H9 (cell line): Measurements from ENCODE around the gene GPS1. TPM values are rescaled to one million over a fixed set of nuclear protein-coding genes. Genes with fewer than 3 reads are reported as not detected.
A peak's percentile ranks its signal among the peaks of the same experiment; 100 is the strongest.

Source experiments
- DNase-seq: peaks from one replicate; pipeline ENCODE4 v3.0.0-alpha.2; 2017
- H2AFZ ChIP-seq: one replicate; pipeline ENCODE4 v1.6.1; 2013; ENCODE audit warnings: mild to moderate bottlenecking, low read length, control low read depth, moderate library complexity
- H2AK5ac ChIP-seq: 2 replicates; pipeline ENCODE4 v1.6.1; 2013; ENCODE audit warnings: low read length, control low read depth, mixed read lengths; ENCODE audit not compliant: insufficient read length
- H2BK120ac ChIP-seq: one replicate; pipeline ENCODE4 v1.6.1; 2013; ENCODE audit warnings: low read depth, mild to moderate bottlenecking, low read length, control low read depth, inconsistent platforms; ENCODE audit not compliant: poor library complexity, severe bottlenecking
- H2BK12ac ChIP-seq: 2 replicates; pipeline ENCODE4 v1.6.1; 2013; ENCODE audit warnings: low read length, control low read depth, mixed read lengths, low read depth; ENCODE audit not compliant: insufficient read length
- H2BK15ac ChIP-seq: 2 replicates; pipeline ENCODE4 v1.6.1; 2013; ENCODE audit warnings: low read depth, low read length, control low read depth
- H2BK20ac ChIP-seq: one replicate; pipeline ENCODE4 v1.6.1; 2013; ENCODE audit warnings: low read depth, mild to moderate bottlenecking, low read length, control low read depth, inconsistent platforms; ENCODE audit not compliant: poor library complexity, severe bottlenecking
- H2BK5ac ChIP-seq: 2 replicates; pipeline ENCODE4 v1.6.1; 2013; ENCODE audit warnings: low read length, control low read depth, mixed read lengths; ENCODE audit not compliant: insufficient read length
- H3K14ac ChIP-seq: 2 replicates; pipeline ENCODE4 v1.6.1; 2013; ENCODE audit warnings: low read length, control low read depth; ENCODE audit not compliant: insufficient read depth
- H3K18ac ChIP-seq: 2 replicates; pipeline ENCODE4 v1.6.1; 2013; ENCODE audit warnings: low read depth, mild to moderate bottlenecking, mixed read lengths, low read length, control low read depth; ENCODE audit not compliant: insufficient read length
- H3K23ac ChIP-seq: 2 replicates; pipeline ENCODE4 v1.6.1; 2013; ENCODE audit warnings: low read length, control low read depth, mixed read lengths, low read depth; ENCODE audit not compliant: insufficient read length
- H3K23me2 ChIP-seq: 2 replicates; pipeline ENCODE4 v1.6.1; 2013; ENCODE audit warnings: low read depth, mild to moderate bottlenecking, mixed read lengths, low read length, control low read depth; ENCODE audit not compliant: insufficient read length, poor library complexity, severe bottlenecking
- H3K27ac ChIP-seq: 2 replicates; pipeline ENCODE4 v1.5.1; 2013; ENCODE audit warnings: low read length, control low read depth, mixed read lengths, low read depth; ENCODE audit not compliant: insufficient read length
- H3K27me3 ChIP-seq: 2 replicates; pipeline ENCODE4 v1.6.1; 2013; ENCODE audit warnings: low read length, control low read depth, inconsistent platforms; ENCODE audit not compliant: insufficient read depth
- H3K4ac ChIP-seq: 2 replicates; pipeline ENCODE4 v1.6.1; 2013; ENCODE audit warnings: low read depth, mild to moderate bottlenecking, control low read depth, inconsistent platforms, low read length, moderate library complexity
- H3K4me1 ChIP-seq: 2 replicates; pipeline ENCODE4 v1.6.1; 2013; ENCODE audit warnings: low read length, control low read depth, inconsistent platforms; ENCODE audit not compliant: insufficient read depth
- H3K4me2 ChIP-seq: 2 replicates; pipeline ENCODE4 v1.6.1; 2013; ENCODE audit warnings: low read length, control low read depth, mixed read lengths; ENCODE audit not compliant: insufficient read length, insufficient read depth
- H3K56ac ChIP-seq: 2 replicates; pipeline ENCODE4 v1.6.1; 2013; ENCODE audit warnings: low read depth, mild to moderate bottlenecking, mixed read lengths, low read length, control low read depth; ENCODE audit not compliant: insufficient read length
- H3K79me1 ChIP-seq: 2 replicates; pipeline ENCODE4 v1.6.1; 2013; ENCODE audit warnings: low read depth, mild to moderate bottlenecking, moderate library complexity, low read length, control low read depth, inconsistent platforms; ENCODE audit not compliant: insufficient read depth, poor library complexity, severe bottlenecking
- H3K79me2 ChIP-seq: 2 replicates; pipeline ENCODE4 v1.6.1; 2013; ENCODE audit warnings: low read length, control low read depth, inconsistent platforms; ENCODE audit not compliant: insufficient read depth
- H3K9ac ChIP-seq: 2 replicates; pipeline ENCODE4 v1.6.1; 2013; ENCODE audit warnings: low read length, control low read depth, mixed read lengths; ENCODE audit not compliant: insufficient read length; ENCODE audit errors: extremely low read depth
- H3K9me3 ChIP-seq: one replicate; pipeline ENCODE4 v1.6.1; 2013; ENCODE audit warnings: low read depth, low read length, inconsistent platforms; ENCODE audit not compliant: control insufficient read depth
- H3T11ph ChIP-seq: one replicate; pipeline ENCODE4 v1.6.1; 2013; ENCODE audit warnings: mild to moderate bottlenecking, low read length, control low read depth, inconsistent platforms
- H4K20me1 ChIP-seq: one replicate; pipeline ENCODE4 v1.6.1; 2013; ENCODE audit not compliant: control insufficient read depth, insufficient read length, insufficient read depth
- H4K5ac ChIP-seq: 2 replicates; pipeline ENCODE4 v1.6.1; 2013; ENCODE audit warnings: low read depth, mild to moderate bottlenecking, mixed read lengths, low read length, control low read depth; ENCODE audit not compliant: insufficient read length
- H4K8ac ChIP-seq: replicated peaks from 2 replicates; pipeline ENCODE4 v1.6.1; 2013; ENCODE audit warnings: low read length, control low read depth, mixed read lengths, low read depth; ENCODE audit not compliant: insufficient read length
- H4K91ac ChIP-seq: 2 replicates; pipeline ENCODE4 v1.6.1; 2013; ENCODE audit warnings: low read depth, mild to moderate bottlenecking, moderate library complexity, mixed read lengths, low read length, control low read depth; ENCODE audit not compliant: insufficient read length
- H3K27ac Mint-ChIP-seq, 3 experiments: 2 replicates in 2 of 3; 3 replicates in 1 of 3; pipeline ENCODE4 v1.8.0; 2020 to 2021; ENCODE audit warnings: mixed read lengths in 3 of 3, mild to moderate bottlenecking in 1 of 3, moderate library complexity in 1 of 3
- H3K27me3 Mint-ChIP-seq: 2 replicates; pipeline ENCODE4 v1.8.0; 2021; ENCODE audit warnings: low read depth, mild to moderate bottlenecking, moderate library complexity, mixed read lengths
- H3K36me3 Mint-ChIP-seq, 3 experiments: 2 replicates in 2 of 3; 3 replicates in 1 of 3; pipeline ENCODE4 v1.8.0; 2020 to 2021; ENCODE audit warnings: low read depth in 3 of 3, mixed read lengths in 3 of 3; ENCODE audit not compliant: insufficient read depth in 1 of 3
- H3K4me1 Mint-ChIP-seq, 2 experiments: 2 replicates each; pipeline ENCODE4 v1.8.0; 2020; ENCODE audit warnings: mixed read lengths in 2 of 2
- H3K4me3 Mint-ChIP-seq, 2 experiments: 2 replicates in 1 of 2; 3 replicates in 1 of 2; pipeline ENCODE4 v1.8.0; 2020 to 2021; ENCODE audit warnings: mild to moderate bottlenecking in 2 of 2, mixed read lengths in 2 of 2, moderate library complexity in 1 of 2
- H3K9me3 Mint-ChIP-seq, 2 experiments: 2 replicates in 1 of 2; 3 replicates in 1 of 2; pipeline ENCODE4 v1.8.0; 2020; ENCODE audit warnings: mild to moderate bottlenecking in 2 of 2, mixed read lengths in 2 of 2, moderate library complexity in 1 of 2
- CTCF ChIP-seq: fragments of 200-600 bp; sonication (generic); conservative IDR thresholded peaks from 3 replicates; pipeline ENCODE4 v1.8.0; 2021; ENCODE audit warnings: antibody characterized with exemption, mild to moderate bottlenecking
- WGBS: extraction: QIAGEN DNeasy Blood & Tissue Kit; methylation state at CpG from one replicate; pipeline ENCODE4 v1.1.7; 2013; ENCODE audit warnings: missing lambda C conversion rate, low lambda C conversion rate, mixed read lengths; ENCODE audit not compliant: insufficient read length; ENCODE audit errors: extremely low coverage; 5-methylcytosine and 5-hydroxymethylcytosine counted together
- total RNA-seq: library from RNA; stranded (reverse); gene quantifications from 2 replicates; pipeline ENCODE4 v1.2.1, GENCODE V29; 2021

Gene GPS1
- total RNA-seq, 1 experiment from 2014 or later = 164 TPM

GRCh38 chr17:82100502-82101298, 49.0 kb downstream of the GPS1 start:
- Mint-ChIP-seq H3K4me3 (peak overlapping the region; percentile 68 to 82; a peak in 1 of 5 replicates), H3K4me1 (peaks cover 33 to 67% of the 10 kb centered on the region in 2 experiments), H3K9me3 (no peaks in the 10 kb centered on the region), H3K27ac (peak overlapping the region in 1 of 3 experiments; percentile 76; a peak in 2 of 7 replicates), H3K36me3 (peaks cover 1 to 10% (median 10%) of the 10 kb centered on the region in 3 experiments; a peak in 6 of 7 replicates), H3K27me3 (no peaks in the 10 kb centered on the region)
- Histone ChIP-seq H3K27me3 (no peaks in the 10 kb centered on the region), H3K9me3 (no peaks in the 10 kb centered on the region), H3K56ac (no peak overlapping the region), H3K23ac (no peak overlapping the region), H2BK120ac (no peak overlapping the region), H3K4me1 (no peaks in the 10 kb centered on the region), H3K18ac (no peak overlapping the region), H4K8ac (no peak overlapping the region), H3K79me1 (peaks cover 7% of the 10 kb centered on the region), H3K4ac (no peak overlapping the region), H3K79me2 (peaks cover 16% of the 10 kb centered on the region; the same call in 1 of the 2 replicates), H3K27ac (no peak overlapping the region), H2BK12ac (no peak overlapping the region), H4K20me1 (no peaks in the 10 kb centered on the region), H2BK20ac (no peak overlapping the region), H4K5ac (no peak overlapping the region), H2AFZ (no peak overlapping the region), H3K23me2 (peaks cover 14% of the 10 kb centered on the region), H3T11ph (no peak overlapping the region), H3K14ac (no peak overlapping the region), H3K9ac (no peak overlapping the region), H2AK5ac (no peak overlapping the region), H4K91ac (no peak overlapping the region), H2BK5ac (no peak overlapping the region), H3K4me2 (no peak overlapping the region), H2BK15ac (no peak overlapping the region)
- WGBS = no CpG with 5 or more reads among the region's 35 CpGs
- no peak for DNase-seq
- TF ChIP-seq CTCF = no peak
